ENCODE results near the gene COL5A1.
"Not testable (repeated sequence)": the region's sequence is repeated elsewhere in the genome, so short reads cannot be mapped to it uniquely, and the experiment has no call there.

Gene COL5A1

DNA sequence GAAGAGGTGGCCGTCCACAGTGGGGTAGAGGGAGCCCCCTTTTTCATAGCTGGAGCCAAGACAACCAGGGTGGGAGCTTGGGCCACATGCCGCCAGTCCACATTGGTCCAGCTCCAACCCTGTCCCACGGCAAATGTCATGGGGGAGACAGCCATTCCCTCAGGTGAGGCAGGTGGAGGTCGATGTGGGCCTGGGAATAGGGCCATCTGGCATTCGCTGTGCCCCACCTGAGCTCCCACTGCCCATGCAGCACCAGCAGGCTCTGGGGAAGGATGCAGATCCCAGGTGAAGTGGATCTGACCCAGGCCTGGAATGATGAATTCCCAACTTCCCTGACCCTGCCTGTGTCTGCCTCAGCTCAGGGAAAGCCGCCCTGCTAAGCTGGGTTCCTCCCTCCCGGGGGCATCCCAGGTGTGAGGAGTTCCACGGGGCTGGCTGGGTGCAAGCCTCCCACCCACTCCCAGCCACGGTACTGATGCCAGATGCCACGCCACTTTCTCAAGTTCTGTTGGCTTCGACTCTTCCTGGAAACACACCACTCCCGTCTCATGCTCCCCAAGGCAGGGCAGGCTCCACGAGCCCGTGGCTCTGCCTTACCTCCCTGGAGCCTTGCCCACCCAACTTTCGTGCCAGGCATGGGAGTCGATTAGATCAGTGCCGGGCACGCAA lies 213.8 kb downstream of the COL5A1 start:
- DNase-seq (ENCODE audit: low read depth in 2 of 2): no peak

DNA sequence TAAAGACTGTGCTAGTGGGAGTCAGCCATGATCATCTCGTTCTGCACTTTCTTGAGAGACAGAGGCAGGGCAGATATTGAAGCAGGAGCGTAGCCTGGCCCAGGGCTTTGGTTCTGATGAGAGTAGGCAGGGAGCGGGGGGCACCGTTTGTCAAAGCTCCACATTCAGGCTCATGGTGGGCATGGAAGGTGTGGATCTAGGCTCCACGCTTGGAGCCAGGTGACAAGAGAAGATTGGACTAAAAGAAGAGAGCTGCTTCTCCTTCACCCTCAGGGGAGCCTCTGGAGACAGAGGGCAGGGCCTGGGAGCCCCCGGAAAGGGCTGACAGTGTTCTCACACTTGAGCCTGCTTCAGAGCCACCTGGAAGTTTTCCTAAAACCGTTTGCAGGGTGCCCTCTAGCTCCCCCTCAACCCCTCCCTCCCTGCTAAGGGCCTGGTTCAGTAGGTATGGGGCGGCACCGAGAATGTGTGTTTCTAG lies 214.3 kb downstream of the COL5A1 start:
- no peak for DNase-seq (ENCODE audit: low read depth in 2 of 2)

DNA sequence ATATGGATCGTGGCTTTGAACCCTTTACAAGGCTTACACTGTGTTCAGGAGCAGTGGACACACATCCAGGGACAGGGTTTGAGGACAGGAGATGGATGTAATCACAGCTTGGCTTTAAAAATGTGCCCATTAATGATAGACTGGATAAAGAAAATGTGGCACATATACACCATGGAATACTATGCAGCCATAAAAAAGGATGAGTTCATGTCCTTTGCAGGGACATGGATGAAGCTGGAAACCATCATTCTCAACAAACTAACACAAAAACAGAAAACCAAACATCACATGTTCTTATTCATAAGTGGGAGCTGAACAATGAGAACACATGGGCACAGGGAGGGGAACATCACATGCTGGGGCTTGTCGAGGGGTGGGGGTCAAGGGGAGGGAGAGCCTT lies 215.8 kb downstream of the COL5A1 start:
- DNase-seq (ENCODE audit: low read depth in 2 of 2): not testable (repeated sequence)

DNA sequence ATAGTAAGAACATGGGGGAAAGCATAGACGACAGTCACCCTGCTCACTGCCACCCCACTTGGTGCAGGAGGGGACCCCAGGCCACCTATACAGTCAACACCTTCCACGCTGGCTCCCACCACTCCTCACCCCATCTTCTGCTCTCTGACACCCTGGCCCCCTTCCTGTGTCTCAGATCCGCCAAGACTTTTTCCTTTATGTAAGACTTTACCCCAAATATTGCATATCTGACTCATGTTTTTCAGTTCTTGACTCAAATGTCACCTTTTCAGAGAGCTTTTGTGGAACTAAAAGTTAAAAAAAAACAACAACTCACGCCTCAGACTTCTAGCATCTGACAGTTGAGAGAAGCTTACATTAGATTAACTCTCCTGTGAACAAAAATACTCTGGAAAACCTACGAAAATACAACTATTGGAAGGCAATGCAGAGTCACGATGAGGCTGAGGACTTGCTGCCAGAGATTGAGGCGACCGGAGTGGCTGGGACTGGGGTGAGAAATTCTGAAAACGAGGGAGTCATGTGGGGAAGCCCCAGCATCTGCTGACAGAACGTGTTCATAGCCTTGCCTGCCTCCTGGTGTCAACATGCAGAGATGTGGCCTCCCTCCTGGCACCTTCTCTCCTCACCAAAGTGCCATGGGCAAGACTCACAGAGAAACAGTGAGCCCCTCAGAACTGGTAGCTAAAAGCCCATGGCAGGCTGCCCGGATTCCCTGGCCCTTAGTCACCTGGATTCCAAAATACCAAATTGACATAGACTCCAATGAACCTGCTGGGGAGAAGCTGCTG lies 216.6 kb downstream of the COL5A1 start:
- no peak for DNase-seq (ENCODE audit: low read depth in 2 of 2)

DNA sequence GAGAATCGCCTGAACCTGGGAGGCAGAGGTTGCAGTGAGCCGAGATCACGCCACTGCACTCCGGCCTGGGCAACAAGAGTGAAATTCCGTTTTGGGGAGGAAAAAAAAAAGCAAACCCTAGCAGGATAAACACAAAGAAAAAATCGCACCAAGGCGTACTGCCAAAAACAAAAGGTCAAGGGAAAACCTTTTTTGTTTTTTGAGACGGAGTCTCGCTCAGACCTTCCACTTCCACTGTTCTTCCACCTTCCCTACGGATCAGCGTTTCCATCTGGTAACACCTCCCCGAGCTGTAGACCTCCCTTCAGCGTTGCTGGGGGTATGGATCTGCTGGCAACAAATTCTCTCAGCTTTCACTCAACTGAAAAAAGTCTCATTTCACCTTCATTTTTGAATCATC lies 218.9 kb downstream of the COL5A1 start:
- DNase-seq (ENCODE audit: low read depth in 2 of 2): no peak

DNA sequence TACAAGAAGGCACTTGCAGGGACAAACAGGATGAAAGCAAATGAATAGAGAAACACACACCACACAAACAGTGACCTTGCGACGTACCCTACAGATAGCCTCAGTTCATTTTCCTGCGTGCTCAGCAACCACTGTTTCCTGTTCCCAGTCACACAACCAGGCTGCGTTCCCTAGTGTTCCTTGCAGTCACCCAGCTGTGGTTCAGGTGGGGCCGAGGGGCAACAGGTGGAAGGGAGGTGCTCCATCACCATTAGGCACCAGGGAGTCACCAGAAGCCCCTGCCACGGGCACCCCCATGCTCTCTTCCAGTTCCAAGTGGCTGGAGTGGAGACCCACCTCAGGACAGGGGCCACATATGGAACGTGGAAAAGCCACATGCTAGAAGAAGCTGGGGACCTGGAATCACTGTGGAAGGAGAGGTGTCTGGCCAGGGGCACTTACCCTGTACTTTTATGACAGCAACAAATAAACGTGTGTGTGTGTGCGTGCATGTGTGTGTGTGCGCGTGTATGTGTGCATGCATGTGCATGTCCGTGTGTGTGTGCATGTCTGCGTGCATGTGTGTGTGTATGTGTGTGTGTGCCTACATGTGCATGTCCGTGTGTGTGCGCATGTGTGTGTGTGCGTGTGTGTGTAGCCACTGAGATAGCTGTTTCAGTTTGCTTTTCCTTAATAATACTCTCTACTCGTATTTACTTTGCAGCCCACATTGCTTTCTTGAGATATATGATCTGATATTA lies 220.2 kb downstream of the COL5A1 start:
- no peak for DNase-seq (ENCODE audit: low read depth in 2 of 2)

DNA sequence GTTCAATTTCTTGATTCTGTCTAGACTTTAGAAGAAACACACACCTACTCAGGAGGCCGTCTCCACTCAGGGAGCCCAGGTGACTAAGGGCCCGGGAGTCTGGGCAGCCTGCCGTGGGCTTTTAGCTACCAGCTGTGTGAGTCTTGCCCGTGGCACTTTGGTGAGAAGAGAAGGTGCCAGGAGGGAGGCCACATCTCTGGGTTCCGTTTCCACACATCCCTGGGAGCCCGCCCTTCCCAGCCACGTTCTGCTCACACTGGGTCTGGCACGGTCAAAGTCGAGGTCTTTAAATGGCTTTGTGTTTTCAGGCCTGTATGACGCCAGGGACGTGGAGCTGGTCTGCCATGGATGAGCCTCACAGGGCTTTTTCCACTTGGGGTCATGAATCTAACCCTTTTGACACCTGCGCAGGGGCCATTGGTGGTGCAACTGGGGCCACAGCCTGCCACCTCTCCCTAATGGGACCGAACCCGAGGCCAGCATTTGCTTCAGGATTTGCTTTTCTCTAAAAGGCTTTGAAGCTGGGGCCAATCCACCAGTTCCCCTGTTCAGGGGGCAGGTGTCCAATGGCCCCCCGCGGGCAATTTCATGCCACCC lies 221.8 kb downstream of the COL5A1 start:
- DNase-seq (ENCODE audit: low read depth in 2 of 2): no peak

DNA sequence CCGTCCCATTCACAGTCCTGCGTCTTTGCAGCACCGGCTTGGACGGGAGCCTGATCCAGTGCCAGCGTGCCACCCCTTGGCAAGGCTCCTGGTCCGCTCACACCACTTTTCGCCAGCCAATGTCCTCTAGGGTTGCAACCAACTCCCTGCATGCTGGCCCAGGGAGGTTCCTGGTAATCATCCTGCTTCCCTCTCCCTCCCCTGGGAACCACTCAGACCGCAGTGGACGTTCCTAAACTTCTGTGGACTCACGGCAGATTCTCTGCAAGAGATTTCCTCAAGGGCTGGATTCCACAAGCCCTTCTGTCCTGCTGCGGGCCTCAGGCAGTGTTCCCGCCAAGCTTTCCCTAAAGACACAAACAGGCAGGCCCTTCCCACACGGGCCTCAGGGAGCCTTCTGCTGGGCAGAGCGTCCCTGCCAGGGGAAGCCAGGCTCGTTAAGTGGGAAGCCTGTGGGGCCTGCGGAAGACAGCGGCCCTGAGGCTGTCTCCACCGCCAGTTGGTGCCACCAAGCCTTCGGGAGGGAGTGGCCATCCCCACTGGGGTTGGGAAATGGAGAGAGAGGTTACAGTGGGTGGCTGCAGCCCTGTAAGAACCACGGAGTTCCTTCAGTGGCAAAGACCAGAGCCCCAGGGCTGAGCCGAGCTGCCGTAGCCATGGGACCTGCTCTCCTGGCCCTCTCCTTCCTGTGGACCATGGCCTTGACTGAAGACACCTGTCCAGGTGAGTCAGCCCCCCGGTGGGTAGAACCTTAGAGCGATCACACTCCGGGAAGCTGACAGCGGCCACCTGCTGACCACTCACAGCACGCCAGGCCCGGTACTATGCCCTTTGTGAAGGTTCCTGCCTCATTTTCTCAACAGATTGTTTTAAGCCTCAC lies 222.6 kb downstream of the COL5A1 start:
- no peak for DNase-seq (ENCODE audit: low read depth in 2 of 2)

DNA sequence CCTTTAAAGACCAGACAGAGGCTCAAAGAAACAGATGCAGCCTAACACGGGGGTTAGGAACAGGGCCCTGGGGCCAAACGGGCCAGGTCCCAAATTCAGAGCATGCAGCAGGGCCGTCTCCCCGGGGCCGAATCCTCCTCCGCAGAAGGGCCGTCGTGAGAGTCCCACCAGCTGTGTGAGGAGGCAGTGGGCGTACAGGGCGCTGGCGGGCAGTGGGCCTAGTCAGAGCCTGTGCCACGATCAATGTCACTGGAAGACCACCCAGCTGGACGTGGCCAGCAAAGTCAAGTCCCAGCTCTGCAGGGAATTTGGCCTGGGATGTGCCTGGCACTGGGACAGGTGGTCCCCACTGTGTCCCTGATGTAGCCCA lies 223.2 kb downstream of the COL5A1 start:
- DNase-seq (ENCODE audit: low read depth in 2 of 2): no peak

DNA sequence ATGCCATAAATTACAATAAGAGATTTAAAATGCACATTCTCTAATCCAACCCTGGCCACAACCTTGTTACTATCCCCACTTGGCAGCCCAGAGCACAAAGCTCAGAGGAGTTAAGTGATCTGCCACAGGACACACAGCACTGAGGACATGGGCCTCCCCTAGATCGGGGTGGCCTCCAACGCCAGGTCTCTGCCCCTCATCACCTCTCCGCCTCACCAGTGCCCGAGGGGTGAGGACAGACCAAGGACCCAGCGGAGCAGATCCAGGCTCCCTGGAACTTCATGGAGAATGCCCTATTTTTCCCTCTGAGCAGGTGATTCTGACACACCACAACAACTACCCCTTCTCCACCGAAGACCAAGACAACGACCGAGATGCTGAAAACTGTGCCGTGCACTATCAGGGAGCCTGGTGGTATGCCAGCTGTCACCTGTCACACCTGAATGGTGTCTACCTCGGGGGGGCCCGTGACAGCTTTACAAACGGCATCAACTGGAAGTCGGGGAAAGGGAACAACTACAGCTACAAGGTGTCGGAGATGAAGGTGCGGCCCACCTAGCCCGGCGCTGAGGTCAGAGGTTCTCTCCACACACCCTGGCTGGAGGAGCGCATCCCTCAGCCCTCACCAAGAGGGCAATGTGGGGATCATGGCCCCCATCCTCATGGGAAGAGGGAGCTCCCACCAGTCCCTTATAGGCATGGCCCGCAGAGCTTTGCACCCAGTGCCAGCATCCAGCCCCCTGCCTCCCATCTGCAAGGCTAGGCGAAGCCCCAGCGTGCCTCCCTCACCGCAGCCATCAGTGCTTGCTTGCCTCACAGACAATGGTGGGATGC lies 226.5 kb downstream of the COL5A1 start:
- no peak for DNase-seq (ENCODE audit: low read depth in 2 of 2)

DNA sequence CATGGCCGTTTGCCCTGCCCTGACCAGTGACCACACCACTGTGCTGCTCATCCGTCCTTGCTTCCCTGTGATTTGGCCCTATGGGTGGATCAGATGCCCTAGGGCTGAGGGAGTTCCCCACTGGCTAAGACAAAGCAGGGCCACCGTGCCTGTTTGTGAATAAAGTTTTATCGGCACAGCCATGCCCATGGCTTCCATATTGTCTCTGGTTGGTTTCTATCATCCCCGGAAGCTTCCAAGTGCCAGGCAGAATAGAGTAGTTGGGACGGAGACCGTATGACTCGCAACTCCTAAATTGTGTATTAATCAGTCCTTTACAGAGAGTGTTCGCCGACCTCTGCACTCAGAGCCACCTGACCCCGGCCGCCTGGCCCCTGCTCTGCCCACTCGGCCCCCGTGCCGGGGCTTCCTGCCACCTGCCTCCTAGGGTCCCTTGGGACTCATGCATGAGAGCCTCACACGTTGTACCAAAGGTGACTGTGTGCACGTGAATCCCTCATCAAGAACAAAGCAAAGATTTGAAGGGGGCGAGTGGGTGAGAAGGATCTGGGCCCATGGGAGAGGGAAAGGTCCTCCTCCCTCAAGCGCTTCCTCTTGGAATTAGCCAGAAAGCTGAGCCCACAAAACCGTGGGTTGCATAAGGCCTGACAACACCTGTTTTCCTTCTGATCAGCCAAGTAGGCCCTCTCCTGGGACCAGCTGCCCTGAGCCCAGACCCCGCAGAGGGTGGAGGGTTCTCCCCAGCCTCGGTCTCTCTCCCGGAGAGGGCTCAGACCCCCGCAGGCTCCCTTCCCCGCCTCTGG lies 227.3 kb downstream of the COL5A1 start:
- DNase-seq (ENCODE audit: low read depth in 2 of 2): no peak

DNA sequence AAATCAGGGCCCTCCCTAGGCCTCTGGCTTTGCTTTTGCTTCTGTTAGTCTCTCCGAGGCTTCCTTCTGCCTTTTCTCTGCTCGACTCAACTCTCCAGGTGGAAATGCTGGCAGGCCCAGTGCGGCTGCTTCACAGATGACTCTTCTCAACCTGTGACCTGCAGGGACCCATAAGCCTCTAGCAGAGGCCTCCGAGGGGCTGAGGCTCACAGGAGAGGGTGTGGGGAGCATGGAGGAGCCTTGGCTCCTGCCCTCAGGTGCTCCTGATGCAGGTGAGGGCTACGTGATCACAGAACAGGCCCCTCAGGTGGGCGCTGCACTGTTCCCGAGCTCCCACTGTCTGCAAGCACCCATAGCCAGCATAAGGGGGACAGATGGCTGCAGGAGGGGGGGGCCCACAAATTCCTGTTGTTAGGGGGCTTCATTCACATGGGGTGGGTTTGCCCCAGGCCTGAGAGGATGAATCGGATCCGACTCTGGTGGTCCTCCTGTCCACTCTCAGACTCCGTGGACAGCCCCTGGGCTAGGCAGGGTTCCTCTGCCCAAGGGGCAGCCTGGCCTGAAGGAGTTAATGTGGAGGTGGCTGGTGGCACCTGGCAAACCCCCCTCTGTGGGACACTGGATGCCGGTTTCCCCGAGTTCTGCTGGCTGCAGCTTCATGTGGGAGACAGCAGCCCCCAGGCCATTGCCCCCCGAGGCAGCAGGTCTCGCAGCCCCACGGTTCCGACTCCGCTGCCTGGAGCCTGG lies 228.1 kb downstream of the COL5A1 start:
- DNase-seq (ENCODE audit: low read depth in 2 of 2): no peak

DNA sequence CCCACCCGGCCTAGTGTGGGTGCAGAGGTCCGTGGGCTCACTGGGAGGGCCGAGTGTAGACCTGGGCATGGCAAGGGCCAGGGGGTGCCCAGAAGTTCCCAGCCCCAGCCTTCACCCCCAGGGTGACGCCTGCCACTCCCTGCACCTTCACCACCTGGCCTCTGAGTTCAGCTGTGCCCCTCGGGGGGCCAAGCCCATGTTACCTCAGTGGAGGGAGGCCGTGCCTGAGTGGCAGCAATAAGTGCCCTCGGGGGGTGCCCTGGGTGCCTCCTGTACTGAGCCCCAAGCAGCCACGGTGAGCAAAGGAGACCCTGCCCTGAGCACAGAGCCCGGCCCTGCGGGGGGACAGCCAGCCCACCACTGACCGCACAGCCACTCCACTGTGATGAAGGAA lies 228.7 kb downstream of the COL5A1 start:
- DNase-seq (ENCODE audit: low read depth in 2 of 2): no peak

DNA sequence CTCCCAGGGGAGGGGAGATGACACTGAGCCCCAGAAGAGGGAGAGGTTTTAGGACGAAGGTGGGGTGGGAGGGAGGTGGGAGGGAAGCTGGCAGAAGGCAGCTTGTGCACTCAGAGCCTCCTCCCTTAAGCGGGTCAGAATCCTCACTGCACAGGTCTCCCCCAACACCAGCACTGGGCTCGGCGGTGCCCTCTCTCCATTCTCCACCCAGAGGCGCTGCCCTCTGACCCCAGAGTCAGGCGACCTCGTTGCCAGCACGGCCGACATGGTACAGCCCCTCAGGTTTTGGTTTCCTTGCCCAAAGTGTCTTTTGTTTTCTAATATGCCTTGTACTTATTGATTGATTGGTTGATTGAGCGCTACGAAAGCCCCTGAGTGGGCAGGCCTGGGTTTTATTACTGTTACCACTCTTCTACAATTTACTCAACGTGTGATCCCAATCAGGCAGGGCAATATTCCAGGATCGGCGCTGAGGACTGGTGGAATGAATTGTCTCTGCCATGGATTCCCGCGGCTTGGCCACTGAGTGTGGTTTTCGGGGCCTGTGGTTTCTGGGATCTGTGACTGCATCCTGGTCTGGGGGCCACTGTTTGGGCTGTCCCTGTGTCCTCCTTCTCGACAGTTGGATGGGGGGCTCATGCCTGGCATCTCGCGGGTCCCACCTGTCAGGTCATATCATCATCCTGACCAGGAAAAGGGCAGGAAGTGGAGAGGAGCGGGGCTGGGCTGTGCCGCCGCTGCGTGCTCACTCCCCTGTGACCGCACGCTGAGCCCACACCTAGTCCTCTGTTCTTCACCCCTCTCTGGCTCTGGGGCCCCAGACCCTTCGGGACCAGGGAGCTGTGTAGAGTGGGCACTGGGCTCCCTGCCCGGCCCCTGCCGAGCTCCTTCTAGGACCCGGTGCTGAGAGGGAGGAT lies 229.4 kb downstream of the COL5A1 start:
- DNase-seq (ENCODE audit: low read depth in 2 of 2): no peak

DNA sequence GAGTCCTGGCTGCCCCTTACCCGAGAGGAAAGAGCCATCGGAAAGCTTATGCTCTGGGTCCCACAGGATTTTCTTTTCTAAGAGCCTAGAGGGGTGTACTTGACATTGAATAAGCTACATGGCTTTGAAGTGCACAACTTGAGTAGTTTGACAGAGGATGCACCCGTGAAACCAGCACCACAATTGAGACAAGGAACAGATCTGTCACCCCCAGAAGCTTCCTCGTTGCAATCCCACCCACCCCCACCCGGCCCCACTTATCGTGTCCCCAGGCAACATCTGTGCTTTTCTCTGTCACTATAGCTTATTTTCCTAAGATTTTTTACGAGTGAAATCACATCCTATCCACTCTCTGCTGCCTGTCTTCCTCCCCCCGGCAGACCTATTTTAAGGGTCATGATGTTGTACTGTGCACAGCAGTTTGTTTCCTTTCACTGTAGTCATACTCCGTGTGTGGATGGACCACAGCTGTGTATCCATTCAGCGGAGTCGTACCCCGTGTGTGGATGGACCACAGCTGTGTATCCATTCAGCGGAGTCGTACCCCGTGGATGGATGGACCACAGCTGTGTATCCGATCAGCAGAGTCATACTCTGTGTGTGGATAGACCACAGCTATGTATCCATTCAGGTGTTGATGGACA lies 230.2 kb downstream of the COL5A1 start:
- DNase-seq (ENCODE audit: low read depth in 2 of 2): no peak

DNA sequence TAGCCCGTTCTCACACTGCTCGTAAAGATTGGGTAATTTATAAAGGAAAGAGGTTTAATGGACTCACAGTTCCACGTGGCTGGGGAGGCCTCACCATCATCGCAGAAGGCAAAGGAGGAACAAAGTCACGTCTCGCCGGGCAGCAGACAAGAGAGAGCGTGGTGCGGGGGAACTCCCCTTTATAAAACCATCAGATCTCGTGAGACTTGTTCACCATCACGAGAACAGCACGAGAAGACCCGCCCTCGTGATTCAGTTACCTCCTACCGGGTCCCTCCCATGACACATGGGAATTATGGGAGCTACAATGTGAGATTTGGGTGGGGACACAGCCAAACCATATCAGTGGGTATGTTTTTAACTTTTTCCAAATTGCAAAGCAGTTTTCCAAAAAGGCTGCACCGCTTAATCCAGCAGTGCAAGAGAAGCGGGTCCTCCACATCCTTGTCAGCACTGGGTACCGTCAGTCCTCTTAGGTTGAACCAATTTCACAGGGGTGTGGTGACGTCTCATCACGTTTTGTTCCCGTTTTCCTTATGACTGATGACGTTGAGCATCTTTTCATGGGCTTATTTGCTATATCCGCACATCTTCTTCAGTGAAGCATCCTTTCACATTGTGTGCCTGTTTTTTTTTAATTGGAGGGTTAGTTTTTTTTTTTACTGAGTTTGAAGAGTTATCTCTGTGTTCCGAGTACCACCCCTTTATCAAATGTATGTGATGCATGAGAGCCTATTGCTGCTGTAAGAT lies 231.1 kb downstream of the COL5A1 start:
- no peak for DNase-seq (ENCODE audit: low read depth in 2 of 2)

DNA sequence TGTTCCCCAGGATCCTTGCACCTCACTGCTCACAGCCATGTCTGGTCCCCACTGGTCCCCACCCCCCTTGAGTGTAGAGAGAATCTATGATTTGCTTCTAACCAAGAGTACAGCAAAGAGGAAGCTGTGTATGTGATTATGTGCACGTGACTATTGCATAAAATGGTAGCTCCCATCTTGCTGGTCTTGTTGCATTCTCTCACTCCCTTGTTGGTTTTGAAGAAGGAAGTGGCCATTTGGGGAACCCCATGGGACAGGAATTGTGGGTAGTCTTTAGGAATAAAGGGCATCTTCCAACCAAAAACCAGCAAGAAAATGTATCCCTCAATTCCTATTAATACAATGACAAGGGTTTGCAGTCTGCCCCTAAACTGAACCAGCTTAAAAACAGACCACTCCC lies 233.8 kb downstream of the COL5A1 start:
- DNase-seq (ENCODE audit: low read depth in 2 of 2): no peak
